Spleen (tissue), 7 donors: Measurements from ENCODE around the gene NDUFB10.

ENCODE experiments used
- CTCF ChIP-seq, 11 experiments: fragments of 200-600 bp in 7 of 11; fragments of 450-650 bp in 4 of 11; sonication (generic) in 4 of 11; IDR thresholded peaks in 8 of 11; conservative IDR thresholded peaks in 3 of 11; 1 replicate in 7 of 11; 2 replicates in 4 of 11; pipeline versions ENCODE4 v1.4.0 to v1.8.0; 2016 to 2021; ENCODE audit warnings: antibody characterized with exemption in 11 of 11, inconsistent platforms in 4 of 11, mild to moderate bottlenecking in 1 of 11
- POLR2A ChIP-seq, 3 donors: fragments of 450-650 bp; IDR thresholded peaks; one replicate each; pipeline ENCODE4 v1.5.1; 2017; ENCODE audit warnings: antibody characterized with exemption in 3 of 3, mild to moderate bottlenecking in 1 of 3
- POLR2AphosphoS5 ChIP-seq, 3 donors: sonication (generic); formaldehyde crosslinking; IDR thresholded peaks; one replicate each; pipeline ENCODE4 v1.5.1; 2017; ENCODE audit warnings: antibody characterized with exemption in 3 of 3
- donor health status: DM: no; HTN: no; CAD: no; lungs with moderate emphysema.
- donor health status: DM: no; HTN: no; CAD: no.
- donor health status: DM: no; HTN: no; CAD: no.

GRCh38 chr16:1984347-1985225 lies 25.2 kb downstream of the NDUFB10 start:
- TF ChIP-seq CTCF (IDR thresholded peaks at IDR 0.05 in 8 of 11, conservative IDR thresholded peaks at IDR 0.05 in 3 of 11) (no peak), POLR2A (IDR thresholded peaks at IDR 0.05) (no peak), POLR2AphosphoS5 (IDR thresholded peaks at IDR 0.05) (no peak)
